SHP77 treated with DMSO at 0.1 percent for 48 hours (cell line): Measurements from ENCODE around the gene NEURL2.
A peak's percentile ranks its signal among the peaks of the same experiment; 100 is the strongest.

Experiments
- DNase-seq: peaks from one replicate; lab custom pipeline; 2025; lab: John Stamatoyannopoulos, UW

The NEURL2 gene

DNA sequence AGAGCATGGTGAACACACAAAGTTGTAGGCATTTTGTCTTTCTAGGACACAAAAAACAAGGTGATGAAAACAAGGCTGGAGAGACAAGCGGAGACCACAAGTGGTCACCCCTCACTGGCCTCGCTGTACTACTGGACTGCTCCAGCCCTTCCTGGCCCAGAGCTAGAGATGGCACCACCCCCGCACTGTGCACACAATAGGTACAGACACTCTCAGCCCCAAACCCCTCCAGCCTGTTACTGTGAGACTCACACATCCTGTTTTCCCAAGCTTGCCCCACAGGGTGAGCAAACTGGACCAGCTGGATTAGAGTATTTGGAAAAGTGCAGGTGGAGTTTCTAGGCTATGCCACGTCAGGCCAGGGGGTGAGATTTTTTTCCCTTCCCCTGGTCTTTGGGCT is 18.4 kb downstream of the NEURL2 start:
- DNase-seq: no peak

DNA sequence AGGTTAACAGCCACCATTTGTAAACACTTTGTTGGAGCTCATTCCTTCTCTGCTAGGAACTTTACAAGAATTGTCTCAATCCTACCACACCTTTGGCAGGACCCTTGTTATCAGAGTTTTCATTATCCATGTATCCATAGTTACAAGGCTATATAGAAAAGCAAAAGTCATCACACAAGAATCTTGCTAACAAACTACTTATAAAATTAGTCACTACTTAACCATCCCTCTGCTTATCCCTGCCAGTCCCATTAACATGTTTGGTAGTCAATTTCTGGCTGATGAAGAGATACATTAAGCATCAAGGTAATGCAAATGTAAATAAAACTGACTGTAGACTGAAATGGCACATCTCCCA is 23.2 kb downstream of the NEURL2 start:
- DNase-seq: no peak

DNA sequence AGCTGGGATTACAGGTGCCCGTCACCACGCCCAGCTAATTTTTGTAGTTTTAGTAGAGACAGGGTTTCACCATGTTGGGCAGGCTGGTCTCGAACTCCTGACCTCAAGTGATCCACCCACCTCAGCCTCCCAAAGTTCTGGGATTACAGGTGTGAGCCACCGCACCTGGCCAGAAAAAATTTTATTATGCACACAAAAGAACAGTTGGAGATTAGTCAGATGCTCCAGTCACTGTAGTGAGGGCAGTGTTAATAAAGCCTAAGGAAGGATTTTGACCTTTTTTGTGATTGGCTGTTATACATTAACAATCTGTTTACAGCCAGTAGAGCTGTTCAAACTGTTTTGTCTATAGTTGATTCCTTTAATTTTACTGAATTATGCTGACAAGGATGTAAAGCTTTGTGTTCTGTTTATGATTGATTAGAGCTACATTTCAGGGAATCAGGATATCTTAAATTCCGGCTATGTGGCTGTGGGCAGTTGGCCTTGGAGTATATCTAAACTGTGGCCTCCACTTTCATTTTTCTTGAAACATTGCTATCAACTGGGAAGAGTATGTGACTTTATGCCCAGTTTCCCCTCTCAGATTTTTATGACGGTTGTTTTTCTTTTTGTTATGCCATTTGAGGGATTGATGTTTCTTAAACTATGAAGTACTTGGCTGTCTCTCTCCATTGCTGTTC is 23.7 kb downstream of the NEURL2 start:
- DNase-seq: no peak

DNA sequence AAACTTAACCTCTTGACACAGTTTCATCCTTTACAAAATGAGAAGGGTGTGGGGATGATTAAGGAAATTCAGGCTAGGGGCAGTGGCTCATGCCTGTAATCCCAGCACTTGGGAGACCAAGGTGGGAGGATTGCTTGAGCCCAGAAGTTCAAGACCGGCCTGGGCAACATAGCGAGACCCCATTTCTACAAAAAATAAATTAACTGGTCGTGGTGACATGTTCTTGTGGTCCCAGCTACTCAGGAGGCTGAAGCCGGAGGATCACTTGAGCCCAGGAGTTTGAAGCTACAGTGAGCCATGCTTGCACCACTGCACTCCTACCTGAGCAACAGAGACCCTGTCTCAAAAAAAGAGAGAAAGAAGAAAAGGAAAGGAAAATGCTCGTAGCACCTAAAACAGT is 24.6 kb downstream of the NEURL2 start:
- DNase-seq: no peak

DNA sequence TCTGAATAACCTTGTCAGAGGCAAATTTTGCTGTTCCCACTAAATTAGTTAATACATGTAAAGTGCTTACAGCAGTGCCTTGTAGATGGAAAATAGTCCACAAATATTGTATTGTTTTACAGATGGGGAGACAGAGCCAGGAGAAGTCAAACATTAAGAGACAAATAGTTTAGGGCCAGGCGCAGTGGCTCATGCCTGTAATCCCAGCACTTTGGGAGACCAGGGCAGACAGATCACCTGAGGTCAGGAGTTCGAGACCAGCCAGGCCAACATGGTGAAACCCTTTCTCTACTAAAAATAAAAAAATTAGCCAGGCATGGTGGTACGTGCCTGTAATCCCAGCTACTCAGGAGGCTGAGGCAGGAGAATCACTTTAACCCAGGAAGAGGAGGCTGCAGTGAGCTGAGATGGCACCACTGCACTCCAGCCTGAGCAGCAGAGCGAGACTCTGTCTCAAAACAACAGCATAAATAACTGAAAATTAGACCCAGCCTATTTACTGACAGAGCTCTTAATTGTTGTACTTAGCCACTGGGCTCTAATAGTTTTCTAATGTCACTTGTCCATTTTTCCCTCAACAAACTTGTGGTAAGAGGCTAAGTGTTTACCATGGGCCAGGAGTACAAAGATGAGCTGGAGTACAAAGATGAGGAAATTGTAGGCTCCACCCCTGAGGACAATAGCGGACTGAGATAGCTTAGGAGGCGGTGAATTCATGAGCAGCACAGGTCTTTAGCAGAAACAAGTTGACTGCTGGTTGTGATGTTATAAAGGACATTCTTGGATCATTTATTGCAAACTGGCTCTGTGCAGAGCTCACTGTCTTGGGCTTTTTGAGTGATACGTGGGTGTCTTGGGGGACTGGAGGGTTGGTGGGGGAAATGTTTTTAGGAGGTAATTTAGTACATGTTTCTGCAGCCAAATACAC is 27.2 kb downstream of the NEURL2 start:
- DNase-seq: no peak

DNA sequence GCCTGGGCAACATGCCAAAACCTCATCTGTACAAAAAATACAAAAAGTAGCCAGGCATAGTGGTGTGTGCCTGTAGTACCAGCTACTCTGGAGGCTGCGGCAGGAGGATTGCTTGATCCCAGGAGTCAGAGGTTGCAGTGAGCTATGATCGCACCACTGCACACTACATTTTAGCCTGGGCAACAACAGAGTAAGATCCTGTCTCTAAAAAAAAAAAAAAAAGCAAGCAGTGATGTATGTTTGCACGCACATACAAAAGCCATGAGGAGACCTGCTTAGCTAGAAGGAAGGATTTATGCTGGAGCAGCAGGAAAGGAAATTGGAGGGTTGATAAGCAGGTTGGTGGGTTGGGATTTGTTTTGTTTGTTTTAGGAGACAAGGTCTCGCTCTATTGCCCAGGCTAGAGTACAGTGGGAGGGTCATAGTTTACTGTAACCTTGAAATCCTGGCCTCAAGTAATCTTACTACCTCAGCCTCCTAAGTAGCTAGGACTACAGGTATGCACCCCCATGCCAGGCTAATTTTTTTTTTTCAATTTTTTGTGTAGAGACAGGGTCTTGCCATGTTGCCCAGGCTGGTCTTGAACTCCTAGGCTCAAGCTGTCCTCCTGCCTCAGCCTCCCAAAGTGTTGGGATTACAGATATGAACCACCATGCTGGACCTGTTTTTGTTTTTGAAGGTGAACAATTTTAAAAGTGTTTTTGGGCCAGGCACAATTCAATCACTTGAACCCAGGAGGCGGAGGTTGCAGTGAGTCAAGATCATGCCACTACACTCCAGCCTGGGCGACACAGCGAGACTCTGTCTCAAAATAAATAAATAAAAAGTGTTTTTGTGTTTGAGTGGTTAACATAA is 29.6 kb downstream of the NEURL2 start:
- DNase-seq: no peak

DNA sequence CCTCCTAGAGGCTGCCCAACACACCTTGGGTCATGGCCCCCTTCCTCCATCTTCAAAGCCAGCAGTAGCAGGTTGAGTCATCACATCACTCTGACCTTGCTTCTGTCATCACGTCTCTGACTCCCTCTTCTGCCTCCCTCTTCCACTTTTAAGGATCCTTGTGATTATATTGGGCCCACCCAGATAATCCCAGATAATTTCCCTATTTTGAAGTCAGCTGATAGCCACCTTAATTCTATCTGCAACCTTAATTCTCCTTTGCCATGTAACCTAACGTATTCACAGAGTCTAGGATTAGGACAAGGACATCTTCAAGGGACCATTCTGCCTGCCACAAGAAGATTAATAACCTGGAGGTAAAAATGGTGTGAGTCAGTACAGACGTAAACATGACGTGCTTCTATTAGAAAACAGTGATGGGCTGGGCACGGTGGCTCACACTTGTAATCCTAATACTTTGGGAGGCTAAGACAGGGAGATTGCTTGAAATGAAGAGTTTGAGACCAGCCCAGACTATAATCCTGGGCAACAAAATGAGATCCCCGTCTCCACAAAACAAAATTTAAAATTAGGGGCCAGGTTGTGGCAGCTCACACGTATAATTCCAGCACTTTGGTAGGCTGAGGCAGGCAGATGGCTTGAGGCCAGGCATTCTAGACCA is 30.3 kb downstream of the NEURL2 start:
- DNase-seq: peak; percentile 74

DNA sequence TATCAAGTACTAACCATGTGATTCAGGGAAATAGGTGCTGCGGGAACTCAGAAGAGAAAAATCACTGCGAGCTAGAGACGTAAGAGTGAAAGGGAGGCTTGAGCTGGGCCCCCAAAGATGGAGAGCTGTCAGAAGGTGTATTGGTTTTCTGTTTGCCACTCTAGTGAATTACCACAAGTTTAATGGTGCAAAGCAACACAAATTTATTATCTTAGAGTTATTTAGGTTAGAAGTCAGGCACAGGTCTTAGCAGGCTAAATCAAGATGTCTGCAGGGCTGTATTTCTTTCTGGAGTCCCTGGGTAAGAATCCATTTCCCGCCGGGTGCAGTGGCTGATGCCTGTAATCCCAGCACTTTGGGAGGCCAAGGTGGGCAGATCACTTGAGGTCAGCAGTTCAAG is 31.1 kb downstream of the NEURL2 start:
- DNase-seq: no peak

DNA sequence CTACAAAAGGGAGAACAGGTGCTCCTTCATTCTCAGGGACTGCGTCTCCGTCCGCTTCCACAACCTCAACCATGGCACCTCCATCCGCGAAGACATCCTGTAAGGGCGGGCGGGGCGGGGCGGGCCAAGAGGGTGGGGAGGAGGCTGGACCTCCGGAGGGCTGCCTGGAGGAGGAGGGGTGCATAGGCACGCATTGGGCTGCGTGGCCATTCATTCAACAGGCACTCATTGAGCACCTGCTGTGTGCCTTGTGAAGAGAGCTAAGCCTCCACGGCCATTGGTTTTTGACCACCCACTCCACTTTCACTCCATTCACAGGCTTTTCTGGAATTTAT is 33.2 kb downstream of the NEURL2 start:
- DNase-seq: no peak

DNA sequence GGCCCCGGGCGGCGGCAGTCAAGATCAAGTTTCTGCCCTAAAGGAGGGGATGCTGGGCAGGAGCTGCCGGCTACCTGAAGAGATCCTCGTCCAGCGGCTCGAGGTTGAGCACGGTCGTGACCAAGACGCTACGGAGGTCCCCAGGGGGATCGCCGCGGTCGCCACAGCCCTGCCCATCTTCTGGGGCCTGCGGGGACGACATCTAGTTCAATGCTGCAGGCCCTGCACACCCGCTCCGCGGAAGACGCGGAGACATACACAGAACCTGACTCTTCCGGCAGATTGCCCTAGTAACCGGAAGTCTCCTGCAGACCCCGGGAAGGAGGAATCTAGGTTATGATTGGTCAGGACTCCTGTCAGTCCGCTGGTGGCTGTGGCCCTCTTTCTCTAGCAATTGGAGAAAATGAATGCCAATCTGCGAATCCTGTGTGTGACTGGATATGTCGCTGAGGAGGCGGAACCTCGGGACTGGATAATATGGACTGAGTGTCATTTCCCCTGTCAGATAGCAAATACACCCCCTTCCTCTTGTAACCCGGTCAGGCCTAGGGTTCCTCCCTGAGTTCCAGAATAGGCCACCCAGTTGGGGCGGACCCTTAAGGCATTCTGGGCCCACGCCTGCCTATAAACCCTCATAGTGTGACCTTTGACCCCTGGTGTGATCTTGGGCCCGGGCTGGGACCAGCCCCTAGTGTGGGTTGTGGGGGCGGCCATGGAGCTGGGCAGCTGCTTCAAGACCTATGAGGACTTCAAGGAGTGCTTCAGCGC is 33.7 kb downstream of the NEURL2 start, which contains the start of the genes ACOT8 and ZSWIM3:
Gene ACOT8 (minus strand): TSS at position 279 of the 768 bp plus-strand sequence. CDS start 77 bp downstream, at position 202.
Gene ZSWIM3 (plus strand): TSS at position 501 of the 768 bp plus-strand sequence. CDS start 212 bp downstream, at position 713.
- DNase-seq: peak; percentile 97

DNA sequence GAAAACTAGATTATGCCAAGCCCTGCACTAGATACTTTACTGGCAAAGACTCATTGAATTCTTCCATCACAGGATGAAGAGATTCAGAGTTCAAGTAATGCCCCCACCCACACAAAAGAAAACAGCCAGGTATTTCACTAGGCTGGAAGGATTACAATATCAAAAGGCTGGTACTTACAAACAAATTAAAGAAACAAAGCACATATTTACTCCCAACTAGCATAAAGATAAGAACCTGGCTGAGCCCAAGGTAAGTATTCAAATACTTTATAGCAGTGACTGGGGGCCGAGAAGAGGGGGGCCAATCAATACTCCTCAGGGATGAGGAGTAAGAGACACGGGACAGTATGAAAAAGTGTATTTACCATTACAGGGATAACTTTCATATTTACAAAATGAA is 37.5 kb downstream of the NEURL2 start:
- DNase-seq: no peak

DNA sequence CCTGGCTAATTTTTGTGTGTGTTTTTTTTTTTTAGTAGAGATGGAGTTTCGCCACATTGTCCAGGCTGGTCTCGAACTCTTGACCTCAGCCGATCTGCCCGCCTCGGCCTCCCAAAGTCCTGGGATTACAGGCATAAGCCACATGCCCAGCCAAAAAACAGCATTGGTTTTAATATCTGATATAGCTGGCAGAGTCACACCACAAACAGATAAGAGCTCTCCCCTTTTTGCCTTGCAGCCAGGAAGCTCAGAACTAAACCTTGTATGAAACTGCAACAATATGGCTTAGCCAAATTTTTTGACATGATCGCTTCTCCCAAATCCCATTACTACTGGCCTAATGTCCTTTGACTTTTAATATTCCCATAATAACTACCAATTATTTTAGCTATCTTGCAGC is 38.7 kb downstream of the NEURL2 start:
- no peak for DNase-seq

DNA sequence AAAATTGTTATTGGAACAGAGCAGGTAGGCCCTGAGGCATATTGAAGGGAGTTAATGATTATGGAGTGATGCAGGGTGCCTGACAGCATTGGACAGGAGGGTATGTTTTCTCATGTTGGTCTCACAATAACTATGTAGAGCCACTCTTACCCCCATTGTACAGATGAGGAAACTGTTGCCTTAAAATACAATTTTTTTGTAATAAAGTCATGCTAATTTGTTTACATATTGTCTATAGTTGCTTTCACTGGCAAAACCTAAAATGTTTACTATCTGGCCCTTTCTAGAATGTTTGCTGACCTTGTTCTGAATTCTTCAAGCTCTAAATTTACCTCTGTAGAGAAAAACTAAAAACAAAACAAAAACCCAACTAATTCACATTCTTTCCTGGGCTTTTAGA is 39.5 kb downstream of the NEURL2 start:
- no peak for DNase-seq

DNA sequence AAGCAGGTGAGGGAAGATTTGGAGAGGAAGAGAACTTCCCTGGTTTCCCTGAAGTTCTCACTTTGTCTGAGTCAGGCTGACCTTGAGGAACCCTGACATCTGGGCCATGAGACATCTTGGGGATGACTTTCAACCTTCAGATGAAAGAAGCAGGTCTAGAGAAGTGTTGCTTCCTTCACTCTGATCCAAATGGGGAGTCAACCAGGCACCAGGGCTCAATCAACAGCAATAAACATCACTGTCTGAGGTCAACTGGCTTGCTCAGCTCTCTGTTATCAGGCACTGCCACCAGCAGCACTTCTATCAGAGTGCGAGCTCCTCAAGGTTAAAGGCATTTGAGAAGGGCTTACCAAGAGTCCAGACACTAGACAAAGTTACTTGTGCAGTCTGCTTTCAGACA is 40.1 kb downstream of the NEURL2 start:
- DNase-seq: no peak

DNA sequence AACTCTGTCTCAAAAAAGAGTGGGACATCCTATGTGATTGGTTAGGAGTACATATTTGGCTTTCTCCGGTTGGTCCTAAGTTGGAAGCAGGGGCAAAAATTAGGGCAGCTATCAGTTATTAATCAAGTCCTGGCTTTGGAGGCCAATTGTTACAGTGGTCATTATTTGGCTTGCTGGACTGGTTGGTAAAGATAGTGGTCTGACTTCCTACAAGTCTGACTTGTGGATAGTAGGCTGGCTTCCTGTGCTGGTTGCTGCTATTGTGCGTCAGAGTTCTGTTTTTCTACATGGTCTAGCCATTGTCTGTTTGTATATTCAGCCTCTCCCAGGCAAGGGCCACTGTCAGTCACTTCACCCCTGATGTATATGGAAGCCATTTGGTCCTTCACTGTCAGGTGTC is 40.8 kb downstream of the NEURL2 start:
- no peak for DNase-seq

DNA sequence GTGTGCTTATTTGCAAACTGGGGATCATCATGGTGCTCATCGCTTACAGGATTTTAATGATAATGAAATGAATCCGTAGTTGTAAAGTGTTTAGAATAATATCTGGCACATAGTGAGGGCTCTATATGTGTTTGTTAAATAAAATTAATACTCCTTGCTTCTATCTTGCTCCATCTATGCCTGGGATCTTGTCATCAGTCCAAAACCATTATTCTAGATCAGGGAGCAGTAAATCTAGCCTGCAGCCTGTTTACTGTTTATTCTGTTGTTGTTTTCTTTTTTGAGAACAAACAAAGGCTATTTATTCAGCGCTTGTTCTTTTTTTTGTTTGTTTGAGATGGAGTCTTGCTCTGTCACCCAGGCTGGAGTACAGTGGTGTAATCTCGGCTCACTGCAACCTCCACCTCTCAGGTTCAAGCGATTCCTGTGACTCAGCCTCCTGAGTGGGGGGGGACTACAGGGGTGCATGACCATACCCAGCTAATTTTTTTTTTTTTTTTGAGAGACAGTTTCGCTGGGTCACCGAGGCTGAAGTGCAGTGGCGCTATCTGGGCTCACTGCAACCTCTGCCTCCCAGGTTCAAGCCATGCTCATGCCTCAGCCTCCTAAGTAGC is 41.9 kb downstream of the NEURL2 start:
- no peak for DNase-seq

DNA sequence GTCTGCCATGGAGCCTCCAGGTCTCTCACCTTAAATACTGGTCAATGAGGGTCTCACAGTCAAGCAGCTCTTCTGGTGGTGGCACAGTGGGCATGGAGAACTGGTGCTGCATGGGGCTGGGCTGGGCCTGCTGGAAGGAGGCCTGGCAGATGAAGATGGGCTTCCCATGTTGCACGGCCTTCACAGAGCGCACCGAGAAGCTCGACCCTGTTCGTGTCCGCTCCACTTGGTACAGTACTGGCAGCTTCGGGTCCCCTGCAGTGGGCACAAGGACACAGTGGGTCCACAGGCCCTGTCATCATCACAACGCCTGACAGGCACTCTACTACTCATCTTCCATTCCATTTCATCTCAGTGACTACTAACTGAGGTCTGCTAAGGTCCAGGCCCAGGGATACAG is 42.6 kb downstream of the NEURL2 start:
- DNase-seq: no peak

DNA sequence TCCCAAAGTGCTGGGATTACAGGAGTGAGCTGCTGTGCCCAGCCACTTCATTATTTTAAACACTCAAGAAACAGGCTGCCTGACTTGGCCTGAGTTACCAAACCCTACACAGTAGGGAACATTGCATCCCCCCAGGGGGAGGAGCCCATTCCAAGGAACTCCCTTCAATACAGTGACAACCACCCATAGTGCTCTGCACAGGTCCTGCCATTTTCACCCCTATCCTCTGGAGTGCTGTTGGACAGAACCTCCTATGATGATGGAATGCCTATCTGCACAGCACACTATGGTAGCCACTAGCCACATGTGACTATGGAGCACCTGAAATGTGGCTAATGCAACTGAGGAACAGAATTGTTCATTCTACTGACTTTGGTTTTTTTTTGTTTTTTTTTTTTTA is 45.6 kb downstream of the NEURL2 start:
- DNase-seq: no peak

DNA sequence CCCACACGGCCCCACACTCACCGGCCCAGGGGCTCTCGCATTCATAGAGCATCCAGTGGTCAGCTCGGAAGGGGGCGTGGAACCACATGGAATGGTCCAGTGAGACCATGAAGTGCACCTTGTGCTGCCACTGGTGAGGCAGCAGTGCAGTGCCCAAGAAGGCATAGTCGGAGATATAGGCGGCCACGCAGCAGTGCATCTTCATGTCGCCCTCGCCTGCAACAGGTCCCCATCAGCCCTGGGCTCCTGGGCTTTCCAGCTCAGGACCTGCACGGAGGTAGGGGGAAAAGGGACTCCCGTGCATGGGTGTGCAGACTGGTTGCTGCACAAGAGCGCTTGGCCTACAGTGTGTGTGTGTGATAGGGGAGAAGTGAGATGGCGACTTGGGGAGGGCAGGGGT is 47.5 kb downstream of the NEURL2 start:
- DNase-seq: no peak

DNA sequence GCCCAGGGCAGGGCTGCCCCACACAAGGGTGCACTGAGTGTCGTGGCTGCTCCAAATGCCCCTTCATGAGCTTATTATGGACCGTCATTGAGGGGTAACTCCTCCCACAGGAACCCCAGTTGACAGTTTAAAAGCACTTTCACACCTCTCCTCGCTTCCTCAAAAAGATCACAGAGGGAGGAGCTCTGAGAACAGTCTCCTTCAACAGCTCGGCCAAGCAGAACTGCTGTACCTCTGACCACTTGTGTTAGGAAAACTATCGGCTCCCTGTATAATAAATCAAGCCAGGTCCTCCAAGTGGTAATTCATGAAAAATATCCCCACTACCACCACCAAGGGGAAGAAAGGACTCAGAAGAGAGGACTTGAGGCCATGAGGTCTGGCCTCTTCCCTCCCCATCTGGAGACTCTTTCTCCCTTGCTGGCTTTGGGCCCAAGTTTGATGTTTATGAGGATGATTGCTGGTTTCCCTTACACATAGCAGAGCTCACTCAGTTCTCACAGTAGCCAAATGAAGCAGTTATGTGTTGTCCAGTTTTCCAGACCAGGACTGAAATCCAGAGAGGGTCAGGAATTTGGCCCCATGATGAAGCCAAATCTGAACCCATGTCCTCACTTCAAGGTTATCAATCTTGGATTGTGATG is 48.7 kb downstream of the NEURL2 start:
- DNase-seq: no peak
